H1 (cell line): ENCODE data around the gene TUG1. TPM values are rescaled to one million over a fixed set of nuclear protein-coding genes. Genes with fewer than 3 reads are reported as not detected.
A peak's percentile ranks its signal among the peaks of the same experiment; 100 is the strongest.

ENCODE experiments used
- CTCF ChIA-PET: fragments of 300-600 bp; sonication (Branson Sonifier 250); formaldehyde crosslinking; loops from one replicate; lab custom pipeline; 2021; ENCODE audit not compliant: partially characterized antibody; lab: Charles Lee
- POLR2A ChIA-PET: fragments of 300-600 bp; sonication (Branson Sonifier 250); formaldehyde crosslinking; loops from one replicate; lab custom pipeline; 2021; ENCODE audit warnings: inconsistent platforms; ENCODE audit not compliant: partially characterized antibody; lab: Charles Lee
- DNase-seq, 2 experiments: peaks; one replicate each; pipeline versions ENCODE4 v3.0.0 to v3.0.0-alpha.2; 2010 to 2022; ENCODE audit warnings: low spot score in 2 of 2, low read depth in 1 of 2, mixed read lengths in 1 of 2
- FAIRE-seq: peaks from 2 replicates; lab custom pipeline; 2011; peaks lifted over from hg19 to GRCh38; lab: Jason Lieb, UNC
- H2AFZ ChIP-seq: 2 replicates; pipeline ENCODE4 v1.8.1; 2012; ENCODE audit warnings: low read length, inconsistent platforms
- H2AK5ac ChIP-seq: 2 replicates; pipeline ENCODE4 v1.6.1; 2013; ENCODE audit warnings: low read depth, low read length
- H2BK120ac ChIP-seq: replicated peaks from 2 replicates; pipeline ENCODE3; 2013; ENCODE audit warnings: low read depth, low read length, inconsistent platforms
- H2BK12ac ChIP-seq: 2 replicates; pipeline ENCODE4 v1.6.1; 2013; ENCODE audit warnings: low read depth, low read length
- H2BK15ac ChIP-seq: 2 replicates; pipeline ENCODE4 v1.6.1; 2013; ENCODE audit warnings: low read length
- H2BK20ac ChIP-seq: 2 replicates; pipeline ENCODE4 v1.6.1; 2013; ENCODE audit warnings: low read length
- H2BK5ac ChIP-seq: 2 replicates; pipeline ENCODE4 v1.6.1; 2013; ENCODE audit warnings: low read depth, low read length
- H3K14ac ChIP-seq: 2 replicates; pipeline ENCODE4 v1.6.1; 2013; ENCODE audit warnings: inconsistent platforms; ENCODE audit not compliant: insufficient read length
- H3K18ac ChIP-seq: 2 replicates; pipeline ENCODE4 v1.6.1; 2013; ENCODE audit warnings: low read length; ENCODE audit errors: extremely low read depth
- H3K23ac ChIP-seq: 2 replicates; pipeline ENCODE4 v1.6.1; 2013; ENCODE audit warnings: inconsistent platforms; ENCODE audit not compliant: insufficient read length
- H3K23me2 ChIP-seq: 2 replicates; pipeline ENCODE4 v1.6.1; 2013; ENCODE audit warnings: low read depth, low read length
- H3K27ac ChIP-seq: 2 replicates; pipeline ENCODE4 v1.6.1; 2011; ENCODE audit warnings: low read depth, low read length, inconsistent platforms
- H3K27me3 ChIP-seq, 4 experiments: replicated peaks in 1 of 4; 1 replicate in 1 of 4; 2 replicates in 3 of 4; pipeline versions ENCODE4 v1.6.1 to v1.8.1; 2011 to 2013; ENCODE audit warnings: low read length in 3 of 4, mild to moderate bottlenecking in 3 of 4, inconsistent platforms in 2 of 4, mixed read lengths in 2 of 4, moderate library complexity in 1 of 4; ENCODE audit not compliant: control insufficient read depth in 3 of 4, insufficient read depth in 3 of 4; ENCODE audit errors: extremely low read depth in 1 of 4
- H3K36me3 ChIP-seq, 4 experiments: 2 replicates each; pipeline versions ENCODE4 v1.6.1 to v1.8.1; 2011 to 2013; ENCODE audit warnings: mild to moderate bottlenecking in 4 of 4, low read length in 3 of 4, moderate library complexity in 2 of 4, control low read depth in 1 of 4, inconsistent platforms in 1 of 4; ENCODE audit not compliant: insufficient read depth in 4 of 4, control insufficient read depth in 2 of 4
- H3K4ac ChIP-seq: replicated peaks from 2 replicates; pipeline ENCODE3; 2013; ENCODE audit warnings: low read length, low read depth, mixed read lengths, inconsistent platforms; ENCODE audit not compliant: insufficient read length
- H3K4me1 ChIP-seq, 4 experiments: replicated peaks in 1 of 4; 1 replicate in 1 of 4; 2 replicates in 3 of 4; pipeline versions ENCODE4 v1.6.1 to v1.8.1; 2011 to 2013; ENCODE audit warnings: low read length in 3 of 4, inconsistent platforms in 2 of 4, mixed read lengths in 1 of 4; ENCODE audit not compliant: insufficient read depth in 4 of 4, control insufficient read depth in 3 of 4
- H3K4me2 ChIP-seq, 2 experiments: 2 replicates each; pipeline versions ENCODE4 v1.6.1 to v1.8.1; 2011 to 2013; ENCODE audit warnings: low read depth in 2 of 2, low read length in 2 of 2, control low read depth in 1 of 2, inconsistent platforms in 1 of 2, mild to moderate bottlenecking in 1 of 2; ENCODE audit not compliant: insufficient read depth in 1 of 2
- H3K4me3 ChIP-seq, 4 experiments: fragments of 200-600, 300-600 bp in 1 of 4; sonication (generic), shearing (Covaris generic), sonication (Bioruptor Twin) in 1 of 4; 2 replicates each; pipeline versions ENCODE4 v1.5.1 to v1.8.1; 2011 to 2016; ENCODE audit warnings: low read length in 4 of 4, low read depth in 3 of 4, control low read depth in 2 of 4, inconsistent platforms in 2 of 4, mild to moderate bottlenecking in 2 of 4, mixed read lengths in 1 of 4, moderate library complexity in 1 of 4; ENCODE audit not compliant: insufficient read depth in 2 of 4; ENCODE audit errors: extremely low read depth in 1 of 4
- H3K56ac ChIP-seq: replicated peaks from 2 replicates; pipeline ENCODE3; 2013; ENCODE audit warnings: low read depth, mild to moderate bottlenecking, mixed read lengths, low read length, inconsistent platforms; ENCODE audit not compliant: insufficient read length
- H3K79me1 ChIP-seq: 2 replicates; pipeline ENCODE4 v1.6.1; 2013; ENCODE audit warnings: low read depth, low read length, control low read depth
- H3K79me2 ChIP-seq, 2 experiments: 2 replicates each; pipeline versions ENCODE4 v1.6.1 to v1.8.1; 2012 to 2013; ENCODE audit warnings: low read length in 2 of 2, mild to moderate bottlenecking in 2 of 2, inconsistent platforms in 1 of 2; ENCODE audit not compliant: insufficient read depth in 2 of 2, control insufficient read depth in 1 of 2
- H3K9ac ChIP-seq, 4 experiments: replicated peaks in 1 of 4; 1 replicate in 1 of 4; 2 replicates in 3 of 4; pipeline versions ENCODE4 v1.6.1 to v1.8.1; 2011 to 2013; ENCODE audit warnings: low read depth in 3 of 4, low read length in 3 of 4, control low read depth in 2 of 4, mild to moderate bottlenecking in 2 of 4, moderate library complexity in 2 of 4, inconsistent platforms in 1 of 4; ENCODE audit errors: extremely low read depth in 1 of 4
- H3K9me3 ChIP-seq, 2 experiments: 2 replicates each; pipeline versions ENCODE4 v1.6.1 to v1.8.1; 2012 to 2013; ENCODE audit warnings: mild to moderate bottlenecking in 2 of 2, moderate library complexity in 2 of 2, control low read depth in 1 of 2, inconsistent platforms in 1 of 2, low read depth in 1 of 2, low read length in 1 of 2, mixed read lengths in 1 of 2; ENCODE audit not compliant: insufficient read depth in 2 of 2
- H4K20me1 ChIP-seq, 2 experiments: replicated peaks in 1 of 2; 2 replicates each; pipeline versions ENCODE3 to v1.8.1; 2011 to 2013; ENCODE audit warnings: inconsistent platforms in 2 of 2, low read length in 2 of 2, mild to moderate bottlenecking in 1 of 2; ENCODE audit not compliant: insufficient read depth in 2 of 2, control insufficient read depth in 1 of 2
- H4K5ac ChIP-seq: 2 replicates; pipeline ENCODE4 v1.6.1; 2013; ENCODE audit warnings: low read length, low read depth, mixed read lengths, inconsistent platforms; ENCODE audit not compliant: insufficient read length
- H4K8ac ChIP-seq: 2 replicates; pipeline ENCODE4 v1.8.0; 2013; ENCODE audit warnings: mild to moderate bottlenecking, moderate library complexity, low read length, inconsistent platforms; ENCODE audit not compliant: insufficient read depth; ENCODE audit errors: extremely low read depth
- H4K91ac ChIP-seq: replicated peaks from 2 replicates; pipeline ENCODE3; 2013; ENCODE audit warnings: low read length, mixed read lengths, inconsistent platforms; ENCODE audit not compliant: insufficient read length
- BRCA1 ChIP-seq: IDR thresholded peaks from 2 replicates; pipeline ENCODE4 v1.6.1; 2012; ENCODE audit warnings: low read depth, low read length, improper control_type of control experiment
- CTCF ChIP-seq, 3 experiments: IDR thresholded peaks; 1 replicate in 2 of 3; 2 replicates in 1 of 3; pipeline versions ENCODE4 v1.5.1 to v1.6.1; 2011; ENCODE audit warnings: low read length in 3 of 3, mild to moderate bottlenecking in 3 of 3, inconsistent platforms in 2 of 3, low read depth in 1 of 3, moderate library complexity in 1 of 3; ENCODE audit not compliant: insufficient read depth in 1 of 3; ENCODE audit errors: control extremely low read depth in 1 of 3
- JUND ChIP-seq: IDR thresholded peaks from 2 replicates; pipeline ENCODE4 v1.6.1; 2011; ENCODE audit warnings: mild to moderate bottlenecking, improper control_type of control experiment, low read length
- RAD21 ChIP-seq, 2 experiments: IDR thresholded peaks in 1 of 2; conservative IDR thresholded peaks in 1 of 2; 2 replicates each; pipeline ENCODE4 v1.6.1; 2011; ENCODE audit warnings: low read depth in 2 of 2, low read length in 2 of 2, improper control_type of control experiment in 1 of 2, inconsistent platforms in 1 of 2, mild to moderate bottlenecking in 1 of 2, moderate library complexity in 1 of 2
- WGBS, 2 experiments: shearing (Covaris generic) in 1 of 2; methylation state at CpG; one replicate each; pipeline versions ENCODE4 v1.1.6 to v1.1.7; 2013 to 2015; ENCODE audit warnings: low lambda C conversion rate in 2 of 2, mixed read lengths in 2 of 2, inconsistent platforms in 1 of 2, low coverage in 1 of 2, missing lambda C conversion rate in 1 of 2; ENCODE audit not compliant: insufficient replicate concordance in 2 of 2, insufficient coverage in 1 of 2, insufficient read length in 1 of 2; ENCODE audit errors: extremely low coverage in 1 of 2, missing lambda C conversion rate in 1 of 2; 5-methylcytosine and 5-hydroxymethylcytosine counted together
- polyA plus RNA-seq, 7 experiments: library from polyadenylated mRNA; depleted of rRNA in 3 of 7; stranded (reverse) in 5 of 7; unstranded in 2 of 7; fragments of >200 nt in 5 of 7; fragments of 200-250 nt in 2 of 7; gene quantifications; 1 replicate in 5 of 7; 2 replicates in 1 of 7; 4 replicates in 1 of 7; pipeline versions ENCODE4 v1.2.1 to v1.2.3, GENCODE V29; 2011 to 2013; ENCODE audit warnings: missing spikeins in 2 of 7, mixed read lengths in 2 of 7
- total RNA-seq: library from RNA; stranded (reverse); fragmentation: NEBNext Ultra II Directional; extraction: Animal tissue kit (Norgen Biotek cat#: 25700); gene quantifications from 2 replicates; pipeline ENCODE4 v1.2.1, GENCODE V29; 2021

Gene TUG1
- total and polyA plus RNA-seq, 2 of the 8 experiments (the other 6 are each of a cell fraction or from before 2014, with no cell fraction given): 119 to 129 TPM

GRCh38 chr22:30949934-30950660, 19.0 kb upstream of the TUG1 start:
- H3K9ac ChIP-seq: no peak overlapping the region
- H3K4me3 ChIP-seq: no peak overlapping the region
- H4K8ac ChIP-seq: no peak overlapping the region
- no peak overlapping the region for H2BK20ac ChIP-seq
- H3K4ac ChIP-seq: no peak overlapping the region
- H4K5ac ChIP-seq: no peak overlapping the region
- H3K79me1 ChIP-seq: peaks cover 3% of the 10 kb centered on the region
- no peaks in the 10 kb centered on the region for H3K27me3 ChIP-seq
- no peaks in the 10 kb centered on the region; a peak in 1 of 4 replicates for H3K79me2 ChIP-seq
- H3K9me3 ChIP-seq: no peaks in the 10 kb centered on the region
- CTCF ChIA-PET: interaction anchor here (0.6 to 4.1 kb wide), 8 partner anchors 12 to 821 kb away, joined by 3 to 37 read pairs (median 3); no protein-coding TSS in a partner anchor
- no peak overlapping the region for H2BK5ac ChIP-seq
- WGBS, 2 experiments: 92% methylated on average over 7 of the region's 7 CpGs; no CpG with 5 or more reads in 1 of the 2 experiments
- H2BK12ac ChIP-seq: no peak overlapping the region
- POLR2A ChIA-PET: interaction anchor here (0.6 to 3.9 kb wide), 7 partner anchors 8 to 134 kb away, joined by 3 to 18 read pairs (median 6); partner anchors contain the start of genes MORC2 and TUG1
- H2AFZ ChIP-seq: no peak overlapping the region
- no peak overlapping the region for H3K14ac ChIP-seq
- no peak overlapping the region for H2BK120ac ChIP-seq
- no peak for DNase-seq
- TF ChIP-seq CTCF (IDR thresholded peaks at IDR 0.05; ENCODE audit: control extremely low read depth in 1 of 3, insufficient read depth in 1 of 3, low read depth in 1 of 3, low read length in 3 of 3) (peak in 2 of 3 experiments; percentile 1 to 18; a peak in 1 of 4 replicates), RAD21 (IDR thresholded peaks at IDR 0.05 in 1 of 2, conservative IDR thresholded peaks at IDR 0.05 in 1 of 2; ENCODE audit: low read depth in 2 of 2, low read length in 2 of 2) (peak; percentile 13 to 28; a peak in 2 of 4 replicates), JUND (no peak), BRCA1 (no peak)
- no peak overlapping the region for H3K27ac ChIP-seq
- H3K23ac ChIP-seq: no peak overlapping the region
- H4K20me1 ChIP-seq: peaks cover 6 to 13% of the 10 kb centered on the region in 2 experiments
- no peak for FAIRE-seq
- H3K4me1 ChIP-seq: no peaks in the 10 kb centered on the region
- no peak overlapping the region for H2BK15ac ChIP-seq
- H2AK5ac ChIP-seq: no peak overlapping the region
- H3K23me2 ChIP-seq: no peaks in the 10 kb centered on the region
- peaks cover 35 to 85% (median 82%) of the 10 kb centered on the region in 4 experiments for H3K36me3 ChIP-seq
- H3K4me2 ChIP-seq: no peak overlapping the region
- no peak overlapping the region for H3K18ac ChIP-seq
- no peak overlapping the region for H4K91ac ChIP-seq
- no peak overlapping the region for H3K56ac ChIP-seq
